ENCODE measurements around the gene CCDC9.

The CCDC9 gene

GRCh38 chr19:47221080-47221841, 35.1 kb upstream of the CCDC9 start:
- TF ChIP-seq CTCF (IDR thresholded peaks at IDR 0.05; ENCODE audit: low read depth, low read length), result no peak
- no peak for TF ChIP-seq POLR2A (IDR thresholded peaks at IDR 0.05; ENCODE audit: extremely low read depth, insufficient read length)
- TF ChIP-seq MYC (IDR thresholded peaks at IDR 0.05; ENCODE audit: low read depth, low read length), result no peak
- no peak for TF ChIP-seq MAX (IDR thresholded peaks at IDR 0.05; ENCODE audit: low read depth, low read length)
- no peak overlapping the region for H3K4me3 ChIP-seq (ENCODE audit: low read depth, low read length)
- no peak for DNase-seq (ENCODE audit: low read depth)

- no peak overlapping the region for H3K4me3 ChIP-seq (ENCODE audit: low read depth, low read length)
- TF ChIP-seq POLR2A (IDR thresholded peaks at IDR 0.05; ENCODE audit: extremely low read depth, insufficient read length), result no peak
- TF ChIP-seq MAX (IDR thresholded peaks at IDR 0.05; ENCODE audit: low read depth, low read length), result no peak
- peak; percentile 45 for DNase-seq (ENCODE audit: low read depth)
Measured at GRCh38 chr19:47221890-47222289, 34.4 kb upstream of the CCDC9 start.

- TF ChIP-seq MYC (IDR thresholded peaks at IDR 0.05; ENCODE audit: low read depth, low read length), result peak; percentile 70
- TF ChIP-seq POLR2A (IDR thresholded peaks at IDR 0.05; ENCODE audit: extremely low read depth, insufficient read length), result peak; percentile 100
- TF ChIP-seq MAX (IDR thresholded peaks at IDR 0.05; ENCODE audit: low read depth, low read length), result peak; percentile 73; the same call in 1 of the 2 replicates
- no peak for TF ChIP-seq CTCF (IDR thresholded peaks at IDR 0.05; ENCODE audit: low read depth, low read length)
- H3K4me3 ChIP-seq (ENCODE audit: low read depth, low read length), result peak overlapping the region; percentile 51
- peak; percentile 98 for DNase-seq (ENCODE audit: low read depth)
Measured at GRCh38 chr19:47225746-47226425, 30.4 kb upstream of the CCDC9 start.

GRCh38 chr19:47226426-47227351, 29.6 kb upstream of the CCDC9 start:
- peak; percentile 97 for DNase-seq (ENCODE audit: low read depth)
- peak overlapping the region; percentile 57 for H3K4me3 ChIP-seq (ENCODE audit: low read depth, low read length)
- TF ChIP-seq CTCF (IDR thresholded peaks at IDR 0.05; ENCODE audit: low read depth, low read length) (no peak), MYC (IDR thresholded peaks at IDR 0.05; ENCODE audit: low read depth, low read length) (peak; percentile 93), MAX (IDR thresholded peaks at IDR 0.05; ENCODE audit: low read depth, low read length) (peak; percentile 84), POLR2A (IDR thresholded peaks at IDR 0.05; ENCODE audit: extremely low read depth, insufficient read length) (peak; percentile 65)

GRCh38 chr19:47227352-47228167, 28.8 kb upstream of the CCDC9 start:
- no peak for TF ChIP-seq CTCF (IDR thresholded peaks at IDR 0.05; ENCODE audit: low read depth, low read length)
- TF ChIP-seq MAX (IDR thresholded peaks at IDR 0.05; ENCODE audit: low read depth, low read length), result peak; percentile 51; the same call in 1 of the 2 replicates
- peak; percentile 86 for TF ChIP-seq MYC (IDR thresholded peaks at IDR 0.05; ENCODE audit: low read depth, low read length)
- peak; percentile 54 for TF ChIP-seq POLR2A (IDR thresholded peaks at IDR 0.05; ENCODE audit: extremely low read depth, insufficient read length)
- peak; percentile 100 for DNase-seq (ENCODE audit: low read depth)
- peak overlapping the region; percentile 57 for H3K4me3 ChIP-seq (ENCODE audit: low read depth, low read length)

All from NB4 (cell line).